GM12801 (cell line): ENCODE data around the gene RETREG1.

Experiments
- TF ChIP-seq, protein P1 (sequence below): IDR thresholded peaks from one replicate; pipeline ENCODE4 v1.5.1; 2011; ENCODE audit warnings: control low read depth; ENCODE audit not compliant: insufficient read length; ENCODE audit errors: extremely low read depth

Gene RETREG1

DNA sequence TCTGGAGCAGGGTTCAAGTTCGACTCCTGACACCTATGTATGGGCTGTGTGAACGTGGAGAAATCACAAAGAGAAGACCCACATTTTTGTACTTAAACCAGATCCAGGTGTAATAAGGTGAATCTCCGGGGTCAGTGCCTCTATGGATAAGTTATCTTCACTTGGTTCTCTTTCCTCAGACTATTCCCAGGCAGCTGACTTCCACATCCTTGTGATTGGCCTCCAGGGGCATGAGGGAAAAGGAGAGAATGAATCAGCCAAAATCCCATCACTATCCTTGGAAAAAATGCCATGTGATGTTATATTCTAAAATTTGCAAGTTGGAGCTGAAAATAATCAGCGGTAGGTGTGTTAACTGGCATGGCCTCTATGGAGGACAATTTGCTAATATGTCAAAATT is 188.4 kb downstream of the RETREG1 start:
- TF ChIP-seq, protein P1, sequence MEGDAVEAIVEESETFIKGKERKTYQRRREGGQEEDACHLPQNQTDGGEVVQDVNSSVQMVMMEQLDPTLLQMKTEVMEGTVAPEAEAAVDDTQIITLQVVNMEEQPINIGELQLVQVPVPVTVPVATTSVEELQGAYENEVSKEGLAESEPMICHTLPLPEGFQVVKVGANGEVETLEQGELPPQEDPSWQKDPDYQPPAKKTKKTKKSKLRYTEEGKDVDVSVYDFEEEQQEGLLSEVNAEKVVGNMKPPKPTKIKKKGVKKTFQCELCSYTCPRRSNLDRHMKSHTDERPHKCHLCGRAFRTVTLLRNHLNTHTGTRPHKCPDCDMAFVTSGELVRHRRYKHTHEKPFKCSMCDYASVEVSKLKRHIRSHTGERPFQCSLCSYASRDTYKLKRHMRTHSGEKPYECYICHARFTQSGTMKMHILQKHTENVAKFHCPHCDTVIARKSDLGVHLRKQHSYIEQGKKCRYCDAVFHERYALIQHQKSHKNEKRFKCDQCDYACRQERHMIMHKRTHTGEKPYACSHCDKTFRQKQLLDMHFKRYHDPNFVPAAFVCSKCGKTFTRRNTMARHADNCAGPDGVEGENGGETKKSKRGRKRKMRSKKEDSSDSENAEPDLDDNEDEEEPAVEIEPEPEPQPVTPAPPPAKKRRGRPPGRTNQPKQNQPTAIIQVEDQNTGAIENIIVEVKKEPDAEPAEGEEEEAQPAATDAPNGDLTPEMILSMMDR: no peak

DNA sequence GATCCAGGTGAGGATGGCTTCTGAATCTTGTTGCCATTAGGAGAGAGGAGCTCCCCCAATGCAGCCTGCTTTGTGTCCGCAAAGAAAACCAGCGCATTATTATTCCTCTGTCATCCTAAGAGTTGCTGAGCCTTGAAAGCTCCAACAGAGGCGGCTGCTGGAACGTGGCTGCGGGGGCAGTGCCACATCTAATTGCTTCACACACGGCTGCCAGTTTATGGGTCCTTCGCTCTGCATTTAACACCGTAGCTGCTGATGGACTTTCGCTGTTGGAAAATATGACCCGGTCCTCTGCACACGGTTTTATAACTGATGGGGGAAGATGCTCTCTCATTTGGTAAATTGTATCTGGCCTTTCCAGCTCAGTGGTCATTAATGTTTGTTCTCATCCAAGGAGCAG is 189.2 kb downstream of the RETREG1 start:
- TF ChIP-seq, protein P1: no peak
